Hepatocyte (in vitro differentiated cells): ENCODE data around the gene TMED4. TPM values are rescaled to one million over a fixed set of nuclear protein-coding genes. Genes with fewer than 3 reads are reported as not detected.

Source experiments
- DNase-seq: peaks from one replicate; pipeline ENCODE4 v3.0.0-alpha.2; 2016; ENCODE audit warnings: low spot score
- H2AFZ ChIP-seq: fragments of 200-600 bp; sonication (generic); 2 replicates; pipeline ENCODE4 v1.6.0; 2016; ENCODE audit warnings: antibody characterized with exemption, mild to moderate bottlenecking
- H3K27ac ChIP-seq: fragments of 200-600 bp; sonication (generic); 2 replicates; pipeline ENCODE4 v1.5.1; 2016; ENCODE audit warnings: mild to moderate bottlenecking
- H3K27me3 ChIP-seq: fragments of 200-600 bp; sonication (generic); 2 replicates; pipeline ENCODE4 v1.6.1; 2016
- H3K36me3 ChIP-seq: fragments of 200-600 bp; sonication (generic); replicated peaks from 2 replicates; pipeline ENCODE4 v1.5.1; 2016; ENCODE audit warnings: low read depth; ENCODE audit not compliant: insufficient read depth
- H3K4me1 ChIP-seq: fragments of 200-600 bp; sonication (generic); 2 replicates; pipeline ENCODE4 v1.5.1; 2016; ENCODE audit warnings: mild to moderate bottlenecking, moderate library complexity; ENCODE audit not compliant: insufficient read depth
- H3K4me2 ChIP-seq: fragments of 200-600 bp; sonication (generic); 2 replicates; pipeline ENCODE4 v1.6.0; 2016
- H3K4me3 ChIP-seq: fragments of 200-600 bp; sonication (generic); 2 replicates; pipeline ENCODE4 v1.5.1; 2016; ENCODE audit warnings: mild to moderate bottlenecking
- H3K79me2 ChIP-seq: fragments of 200-600 bp; sonication (generic); 2 replicates; pipeline ENCODE4 v1.6.0; 2017; ENCODE audit warnings: mild to moderate bottlenecking
- H3K9me2 ChIP-seq: fragments of 200-600 bp; sonication (generic); replicated peaks from 2 replicates; pipeline ENCODE4 v1.6.0; 2017; ENCODE audit warnings: mild to moderate bottlenecking; ENCODE audit not compliant: insufficient read depth
- H3K9me3 ChIP-seq: fragments of 200-600 bp; sonication (generic); 2 replicates; pipeline ENCODE4 v1.5.1; 2016; ENCODE audit warnings: low read depth, mild to moderate bottlenecking
- H4K20me1 ChIP-seq: fragments of 200-600 bp; sonication (generic); 2 replicates; pipeline ENCODE4 v1.6.0; 2016; ENCODE audit warnings: mild to moderate bottlenecking; ENCODE audit not compliant: insufficient read depth, poor library complexity, severe bottlenecking
- CTCF ChIP-seq: fragments of 200-600 bp; sonication (generic); IDR thresholded peaks from 2 replicates; pipeline ENCODE4 v1.5.1; 2016; ENCODE audit warnings: antibody characterized with exemption, mild to moderate bottlenecking; ENCODE audit not compliant: poor library complexity
- EZH2 ChIP-seq: fragments of 200-600 bp; sonication (generic); IDR thresholded peaks from 2 replicates; pipeline ENCODE4 v1.6.1; 2016; ENCODE audit warnings: antibody characterized with exemption, mild to moderate bottlenecking, borderline replicate concordance
- EZH2phosphoT487 ChIP-seq: fragments of 200-600 bp; sonication (generic); IDR thresholded peaks from one replicate; pipeline ENCODE4 v1.6.1; 2018; ENCODE audit warnings: antibody characterized with exemption, mild to moderate bottlenecking, low read depth, moderate library complexity; ENCODE audit not compliant: unreplicated experiment, severe bottlenecking
- WGBS: methylation state at CpG from one replicate; pipeline ENCODE4 v1.1.6; 2016; ENCODE audit warnings: low lambda C conversion rate; ENCODE audit errors: missing lambda C conversion rate; 5-methylcytosine and 5-hydroxymethylcytosine counted together
- polyA plus RNA-seq: library from polyadenylated mRNA; unstranded; fragments of >200 nt; fragmentation: Nextera tagmentation; extraction: Ambion mirVana; gene quantifications from 2 replicates; pipeline ENCODE4 v1.2.1, GENCODE V29; 2016
- total RNA-seq: library from RNA; depleted of rRNA; stranded (reverse); fragments of >200 nt; gene quantifications from 2 replicates; pipeline ENCODE4 v1.2.3, GENCODE V29; 2014

Gene TMED4
- total and polyA plus RNA-seq, 2 experiments from 2014 or later: 94.3 to 245 TPM

GRCh38 chr7:44549457-44549856, 32.6 kb downstream of the TMED4 start:
- no peaks in the 10 kb centered on the region for H3K9me2 ChIP-seq
- no peak overlapping the region for H3K27ac ChIP-seq
- H3K9me3 ChIP-seq: no peaks in the 10 kb centered on the region
- no peaks in the 10 kb centered on the region for H3K27me3 ChIP-seq
- DNase-seq: no peak
- H4K20me1 ChIP-seq: no peaks in the 10 kb centered on the region
- no peak overlapping the region for H2AFZ ChIP-seq
- WGBS: 84% methylated on average over 3 of the region's 3 CpGs
- no peak for TF ChIP-seq CTCF
- H3K4me3 ChIP-seq: no peak overlapping the region
- no peaks in the 10 kb centered on the region for H3K79me2 ChIP-seq
- H3K4me1 ChIP-seq: no peaks in the 10 kb centered on the region
- H3K36me3 ChIP-seq: no peaks in the 10 kb centered on the region
- no peak overlapping the region for H3K4me2 ChIP-seq

DNA sequence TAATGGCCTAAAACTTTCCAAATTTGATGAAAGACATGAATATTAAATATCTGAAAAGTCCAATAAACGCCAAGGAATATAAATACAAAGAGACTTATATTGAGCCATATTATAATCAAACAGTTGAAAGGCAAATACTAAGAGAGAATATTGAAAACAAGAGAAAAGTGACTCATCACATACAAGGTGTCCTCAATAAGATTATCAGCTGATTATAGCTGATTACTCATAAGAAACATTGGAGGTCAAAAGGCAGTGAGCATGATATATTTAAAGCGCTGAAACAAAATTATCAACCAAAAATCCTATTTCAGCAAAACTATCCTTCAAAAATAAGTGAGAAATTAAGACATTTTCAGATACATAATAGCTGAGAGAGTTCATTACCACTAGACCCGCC, 33.1 kb downstream of the TMED4 start:
- Histone ChIP-seq H3K27ac (no peak overlapping the region), H2AFZ (no peak overlapping the region), H3K9me2 (no peaks in the 10 kb centered on the region), H3K79me2 (no peaks in the 10 kb centered on the region), H4K20me1 (no peaks in the 10 kb centered on the region), H3K36me3 (no peaks in the 10 kb centered on the region), H3K4me1 (peaks cover 1% of the 10 kb centered on the region), H3K4me2 (no peak overlapping the region), H3K27me3 (no peaks in the 10 kb centered on the region), H3K4me3 (no peak overlapping the region), H3K9me3 (no peaks in the 10 kb centered on the region)
- 94% methylated on average over 3 of the region's 3 CpGs for WGBS
- TF ChIP-seq EZH2phosphoT487: no peak
- TF ChIP-seq CTCF: no peak
- no peak for TF ChIP-seq EZH2
- DNase-seq: no peak

DNA sequence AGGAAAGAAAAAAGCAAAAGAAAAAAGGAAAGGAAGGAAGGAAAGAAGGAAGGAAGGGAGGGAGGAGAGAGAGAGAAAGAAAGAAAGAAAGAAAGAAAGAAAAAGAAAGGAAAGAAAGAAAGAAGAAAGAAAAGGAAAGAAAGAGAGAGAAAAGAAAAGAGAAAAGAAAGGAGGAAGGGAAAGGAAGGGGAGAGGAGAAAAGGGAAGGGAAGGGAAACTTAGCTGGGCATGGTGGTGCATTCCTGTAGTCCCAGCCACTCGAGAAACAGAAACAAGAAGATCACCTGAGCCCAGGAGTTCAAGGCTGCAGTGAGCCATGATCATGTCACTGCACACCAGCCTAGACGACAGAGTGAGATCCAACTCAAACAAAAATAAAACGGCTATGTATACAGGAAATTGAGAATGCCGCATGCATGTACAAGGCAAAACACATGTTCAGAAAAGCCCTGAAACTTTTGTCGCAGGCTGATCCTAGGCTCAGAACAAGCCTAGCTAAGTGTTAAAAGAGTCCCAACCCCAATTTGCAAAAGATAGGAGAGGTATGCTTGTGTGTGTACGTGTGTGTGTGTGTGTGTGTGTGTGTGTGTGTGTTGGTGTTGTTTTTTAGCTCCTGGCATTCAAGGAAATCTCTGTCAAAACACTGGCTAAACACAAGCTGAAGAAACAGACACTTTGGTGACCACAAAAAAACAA, 34.3 kb downstream of the TMED4 start:
- no peaks in the 10 kb centered on the region for H3K79me2 ChIP-seq
- no peak overlapping the region for H3K27ac ChIP-seq
- no peaks in the 10 kb centered on the region for H4K20me1 ChIP-seq
- H2AFZ ChIP-seq: no peak overlapping the region
- no peak overlapping the region for H3K4me2 ChIP-seq
- H3K9me3 ChIP-seq: no peaks in the 10 kb centered on the region
- H3K9me2 ChIP-seq: no peaks in the 10 kb centered on the region
- H3K27me3 ChIP-seq: no peaks in the 10 kb centered on the region
- H3K36me3 ChIP-seq: no peaks in the 10 kb centered on the region
- no peak for DNase-seq
- peaks cover 11% of the 10 kb centered on the region for H3K4me1 ChIP-seq
- no peak for TF ChIP-seq EZH2
- no peak for TF ChIP-seq EZH2phosphoT487
- no peak for TF ChIP-seq CTCF
- WGBS: 50% methylated on average over 6 of the region's 6 CpGs
- H3K4me3 ChIP-seq: no peak overlapping the region
